Naive thymus-derived CD4-positive, alpha-beta T cell (primary cell): Measurements from ENCODE around the gene DNASE1L2. TPM values are rescaled to one million over a fixed set of nuclear protein-coding genes. Genes with fewer than 3 reads are reported as not detected.

Experiments used
- ATAC-seq: fragments of 150-1000 bp; cut with Tn5 transposase; 2 replicates; pipeline ENCODE4 v1.10.0; 2021; ENCODE audit warnings: mild to moderate bottlenecking, moderate library complexity
- CTCF ChIA-PET: fragments of 350-600 bp; sonication (Branson Sonifier 250); formaldehyde crosslinking; loops from one replicate; lab custom pipeline; 2021; ENCODE audit warnings: antibody characterized with exemption; lab: Charles Lee
- POLR2A ChIA-PET: fragments of 350-600 bp; sonication (Branson Sonifier 250); formaldehyde crosslinking; loops from one replicate; lab custom pipeline; 2021; ENCODE audit warnings: antibody characterized with exemption, inconsistent platforms; lab: Charles Lee
- DNase-seq, 9 donors: peaks; one replicate each; pipeline versions ENCODE4 v3.0.0 to v3.0.0-alpha.2; 2020 to 2022; ENCODE audit warnings: mixed read lengths in 1 of 9
- H3K27ac ChIP-seq: one replicate; pipeline ENCODE4 v1.7.0; 2013; ENCODE audit warnings: mild to moderate bottlenecking, low read depth, low read length, moderate library complexity
- H3K27me3 ChIP-seq, 2 donors: one replicate each; pipeline ENCODE4 v1.7.0; 2013; ENCODE audit warnings: low read length in 2 of 2, mild to moderate bottlenecking in 2 of 2, moderate library complexity in 2 of 2; ENCODE audit not compliant: control insufficient read depth in 2 of 2, insufficient read depth in 2 of 2
- H3K36me3 ChIP-seq, 3 experiments: 1 replicate in 2 of 3; 2 replicates in 1 of 3; pipeline ENCODE4 v1.7.0; 2013; ENCODE audit warnings: low read length in 3 of 3, mild to moderate bottlenecking in 3 of 3, moderate library complexity in 1 of 3; ENCODE audit not compliant: insufficient read depth in 3 of 3, control insufficient read depth in 2 of 3
- H3K4me1 ChIP-seq, 2 donors: one replicate each; pipeline ENCODE4 v1.7.0; 2013; ENCODE audit warnings: low read length in 2 of 2, mild to moderate bottlenecking in 2 of 2, moderate library complexity in 1 of 2; ENCODE audit not compliant: control insufficient read depth in 2 of 2, insufficient read depth in 2 of 2
- H3K4me3 ChIP-seq: 2 replicates; pipeline ENCODE4 v1.7.0; 2013; ENCODE audit warnings: mild to moderate bottlenecking, low read length
- H3K9me3 ChIP-seq, 3 experiments: 1 replicate in 2 of 3; 2 replicates in 1 of 3; pipeline ENCODE4 v1.7.0; 2013; ENCODE audit warnings: low read length in 3 of 3; ENCODE audit not compliant: control insufficient read depth in 2 of 3
- H3K27ac Mint-ChIP-seq, 9 donors: one replicate each; pipeline ENCODE4 v1.8.0; 2020 to 2022; ENCODE audit warnings: mixed read lengths in 9 of 9, mild to moderate bottlenecking in 8 of 9, moderate library complexity in 5 of 9, inconsistent platforms in 2 of 9
- H3K27me3 Mint-ChIP-seq, 5 donors: one replicate each; pipeline ENCODE4 v1.8.0; 2021 to 2022; ENCODE audit warnings: mixed read lengths in 5 of 5, mild to moderate bottlenecking in 1 of 5
- H3K36me3 Mint-ChIP-seq, 5 donors: one replicate each; pipeline ENCODE4 v1.8.0; 2020 to 2022; ENCODE audit warnings: mixed read lengths in 5 of 5, mild to moderate bottlenecking in 3 of 5, inconsistent platforms in 1 of 5
- H3K4me1 Mint-ChIP-seq, 7 donors: one replicate each; pipeline ENCODE4 v1.8.0; 2020 to 2022; ENCODE audit warnings: mixed read lengths in 7 of 7, mild to moderate bottlenecking in 3 of 7, inconsistent platforms in 1 of 7
- H3K4me3 Mint-ChIP-seq, 10 donors: one replicate each; pipeline ENCODE4 v1.8.0; 2020 to 2022; ENCODE audit warnings: mild to moderate bottlenecking in 10 of 10, mixed read lengths in 10 of 10, moderate library complexity in 6 of 10, inconsistent platforms in 2 of 10
- H3K9me3 Mint-ChIP-seq, 11 donors: one replicate each; pipeline ENCODE4 v1.8.0; 2020 to 2022; ENCODE audit warnings: mixed read lengths in 11 of 11, mild to moderate bottlenecking in 4 of 11, inconsistent platforms in 1 of 11, moderate library complexity in 1 of 11
- intact Hi-C, 2 donors: fragments of 100-400 bp; cut with micrococcal nuclease; formaldehyde crosslinking; loops; one replicate each; pipeline ENCODE4 v1.15.1; 2023
- polyA plus RNA-seq, 2 donors: library from polyadenylated mRNA; unstranded; fragments of 300-500 nt; fragmentation: Illumina TruSeq; gene quantifications; one replicate each; pipeline ENCODE4 v1.2.3, GENCODE V29; 2021
- total RNA-seq, 6 experiments: library from RNA in 5 of 6; stranded (reverse) in 5 of 6; gene quantifications; 1 replicate in 5 of 6; 2 replicates in 1 of 6; pipeline ENCODE4 v1.2.3 and lab custom pipeline; 2021 to 2026

Gene DNASE1L2
- total and polyA plus RNA-seq, 7 experiments from 2014 or later, result 0.34 to 3.8 (median 2.2) TPM; not detected in 2

DNA sequence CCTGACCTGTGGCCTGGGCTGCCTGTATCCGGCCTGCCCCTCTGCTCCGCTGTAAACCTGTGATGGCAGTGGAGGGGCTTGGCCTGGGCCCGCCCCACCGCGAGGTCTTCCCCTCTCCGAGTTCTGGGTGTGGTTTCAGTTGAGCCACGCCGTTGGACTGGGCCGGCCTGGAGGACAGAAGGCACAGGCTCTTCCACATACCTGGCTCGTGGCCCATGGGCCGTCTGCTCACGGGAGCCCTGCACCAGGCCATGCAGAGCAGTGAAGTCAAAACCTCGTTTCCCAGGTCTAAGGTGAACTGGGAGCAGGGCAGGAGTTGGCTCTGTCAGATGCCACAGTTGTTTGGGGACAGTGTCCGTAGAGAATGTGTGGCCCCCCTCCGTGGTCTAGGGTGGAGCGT is 37.2 kb downstream of the DNASE1L2 start:
- H3K9me3 Mint-ChIP-seq, result no peaks in the 10 kb centered on the region
- H3K27ac Mint-ChIP-seq, result no peak overlapping the region
- H3K36me3 ChIP-seq, result no peaks in the 10 kb centered on the region
- no peaks in the 10 kb centered on the region for H3K27me3 ChIP-seq
- H3K4me3 Mint-ChIP-seq, result peak overlapping the region in 1 of 10 donors; percentile 34
- ChIA-PET CTCF (no interaction called here), POLR2A (no interaction called here)
- H3K4me1 ChIP-seq, result peaks cover 7 to 9% of the 10 kb centered on the region in 2 donors
- ATAC-seq (no peak), DNase-seq (no peak)
- no peaks in the 10 kb centered on the region for H3K27me3 Mint-ChIP-seq
- no peak overlapping the region for H3K4me3 ChIP-seq
- H3K9me3 ChIP-seq, result no peaks in the 10 kb centered on the region
- H3K27ac ChIP-seq, result no peak overlapping the region
- peaks cover 6 to 10% (median 8%) of the 10 kb centered on the region in 7 donors for H3K4me1 Mint-ChIP-seq
- no peaks in the 10 kb centered on the region for H3K36me3 Mint-ChIP-seq
- intact Hi-C loops, result no loop called here

DNA sequence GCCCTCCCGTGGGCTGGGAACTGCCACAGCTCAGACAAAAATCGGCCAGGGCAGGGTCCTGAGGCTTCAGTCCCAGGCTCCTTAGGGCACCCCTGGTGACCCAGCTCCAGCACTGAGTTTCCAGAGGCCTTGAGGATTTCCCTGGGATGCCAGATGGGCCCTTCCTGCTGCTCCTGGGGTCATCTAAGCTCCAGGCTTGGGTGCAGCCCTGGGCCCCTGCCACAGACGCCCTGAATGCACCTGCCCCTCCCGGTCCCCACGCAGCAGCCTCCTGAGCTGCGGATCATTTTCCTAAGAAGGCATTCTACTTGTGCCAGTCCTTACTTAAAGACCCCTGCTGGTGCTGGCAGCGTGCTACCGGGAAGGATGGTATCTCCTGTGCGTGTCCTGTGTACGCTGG is 37.7 kb downstream of the DNASE1L2 start:
- intact Hi-C loops, result no loop called here
- H3K4me1 ChIP-seq, result peaks cover 7 to 9% of the 10 kb centered on the region in 2 donors
- H3K9me3 Mint-ChIP-seq, result no peaks in the 10 kb centered on the region
- no peaks in the 10 kb centered on the region for H3K27me3 ChIP-seq
- no peaks in the 10 kb centered on the region for H3K36me3 ChIP-seq
- no peaks in the 10 kb centered on the region for H3K9me3 ChIP-seq
- H3K4me3 Mint-ChIP-seq, result no peak overlapping the region
- CTCF ChIA-PET, result no interaction called here
- ATAC-seq (no peak), DNase-seq (no peak)
- POLR2A ChIA-PET, result no interaction called here
- no peak overlapping the region for H3K27ac ChIP-seq
- no peaks in the 10 kb centered on the region for H3K27me3 Mint-ChIP-seq
- no peaks in the 10 kb centered on the region for H3K36me3 Mint-ChIP-seq
- H3K4me3 ChIP-seq, result no peak overlapping the region
- peaks cover 6 to 10% (median 8%) of the 10 kb centered on the region in 7 donors for H3K4me1 Mint-ChIP-seq
- H3K27ac Mint-ChIP-seq, result no peak overlapping the region

- H3K9me3 ChIP-seq, result no peaks in the 10 kb centered on the region
- DNase-seq (no peak), ATAC-seq (no peak)
- POLR2A ChIA-PET, result interaction anchor here (0.6 kb wide), 2 partner anchors 61 to 253 kb away, joined by 3 read pairs; no protein-coding TSS in a partner anchor
- intact Hi-C loops, result no loop called here
- no peak overlapping the region for H3K27ac ChIP-seq
- CTCF ChIA-PET, result no interaction called here
- Mint-ChIP-seq H3K9me3 (no peaks in the 10 kb centered on the region), H3K27ac (no peak overlapping the region), H3K4me1 (peaks cover 0 to 3% (median 0%) of the 10 kb centered on the region in 7 donors), H3K36me3 (no peaks in the 10 kb centered on the region), H3K27me3 (no peaks in the 10 kb centered on the region), H3K4me3 (no peak overlapping the region)
- no peak overlapping the region for H3K4me3 ChIP-seq
- no peaks in the 10 kb centered on the region for H3K4me1 ChIP-seq
- no peaks in the 10 kb centered on the region for H3K36me3 ChIP-seq
- no peaks in the 10 kb centered on the region for H3K27me3 ChIP-seq
Measured at GRCh38 chr16:2275476-2276367, 39.5 kb downstream of the DNASE1L2 start.

DNA sequence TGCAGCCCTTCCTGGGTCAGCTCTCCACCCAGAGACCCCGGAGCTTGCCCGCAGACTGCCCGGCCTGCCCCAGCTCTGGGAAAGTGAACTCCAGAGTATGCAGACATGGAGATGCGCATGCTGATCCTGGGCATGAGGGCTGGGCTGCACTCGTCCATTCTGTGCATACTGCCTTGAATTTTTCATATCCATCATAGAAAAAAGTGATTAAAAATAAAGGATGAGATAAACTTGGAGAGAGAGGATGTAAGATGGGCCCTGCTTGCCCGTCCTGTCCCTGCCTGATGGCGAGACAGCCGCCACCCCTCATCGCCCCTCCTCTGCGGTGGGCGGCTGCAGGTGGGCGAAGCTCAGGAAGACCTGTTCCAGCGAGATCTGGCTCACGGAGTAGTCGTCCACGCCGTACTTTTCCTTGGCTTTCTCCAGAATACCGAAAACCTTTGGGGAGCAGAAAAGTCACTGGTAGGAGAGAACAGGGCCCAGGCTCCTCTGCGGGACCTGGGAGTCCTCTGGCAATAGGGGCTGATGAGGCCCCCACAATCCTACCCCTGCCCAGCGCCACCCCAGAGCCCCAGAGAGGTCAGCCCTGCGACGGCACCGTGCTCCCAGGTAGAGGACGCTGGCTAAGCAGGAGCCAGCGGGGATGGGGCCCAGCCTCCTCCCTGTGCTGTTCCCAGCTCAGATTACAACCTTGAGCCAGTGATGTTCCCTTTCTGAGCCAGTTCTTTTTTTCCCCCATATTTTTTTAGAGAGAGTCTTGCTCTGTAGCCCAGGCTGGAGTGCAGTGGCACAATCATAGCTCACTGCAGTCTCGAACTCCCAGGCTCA is 40.3 kb downstream of the DNASE1L2 start:
- Mint-ChIP-seq H3K9me3 (no peaks in the 10 kb centered on the region), H3K4me3 (no peak overlapping the region), H3K27me3 (no peaks in the 10 kb centered on the region), H3K4me1 (peaks cover 0 to 1% (median 0%) of the 10 kb centered on the region in 7 donors), H3K36me3 (no peaks in the 10 kb centered on the region), H3K27ac (no peak overlapping the region)
- no peaks in the 10 kb centered on the region for H3K36me3 ChIP-seq
- no peak overlapping the region for H3K27ac ChIP-seq
- DNase-seq (no peak), ATAC-seq (no peak)
- CTCF ChIA-PET, result no interaction called here
- POLR2A ChIA-PET, result no interaction called here
- H3K4me1 ChIP-seq, result no peaks in the 10 kb centered on the region
- no peak overlapping the region for H3K4me3 ChIP-seq
- no peaks in the 10 kb centered on the region for H3K27me3 ChIP-seq
- no peaks in the 10 kb centered on the region for H3K9me3 ChIP-seq
- intact Hi-C loops, result no loop called here

- peak; percentile 11 for ATAC-seq
- H3K4me3 Mint-ChIP-seq, result no peak overlapping the region
- Histone ChIP-seq H3K4me1 (no peaks in the 10 kb centered on the region), H3K27ac (no peak overlapping the region), H3K4me3 (no peak overlapping the region), H3K36me3 (no peaks in the 10 kb centered on the region), H3K27me3 (no peaks in the 10 kb centered on the region), H3K9me3 (no peaks in the 10 kb centered on the region)
- DNase-seq, result no peak
- H3K27me3 Mint-ChIP-seq, result no peaks in the 10 kb centered on the region
- H3K9me3 Mint-ChIP-seq, result no peaks in the 10 kb centered on the region
- ChIA-PET POLR2A (no interaction called here), CTCF (no interaction called here)
- peaks cover 0 to 1% (median 0%) of the 10 kb centered on the region in 7 donors for H3K4me1 Mint-ChIP-seq
- no peak overlapping the region for H3K27ac Mint-ChIP-seq
- H3K36me3 Mint-ChIP-seq, result no peaks in the 10 kb centered on the region
- intact Hi-C loops, result no loop called here
Measured at GRCh38 chr16:2277466-2278271, 41.4 kb downstream of the DNASE1L2 start.

DNA sequence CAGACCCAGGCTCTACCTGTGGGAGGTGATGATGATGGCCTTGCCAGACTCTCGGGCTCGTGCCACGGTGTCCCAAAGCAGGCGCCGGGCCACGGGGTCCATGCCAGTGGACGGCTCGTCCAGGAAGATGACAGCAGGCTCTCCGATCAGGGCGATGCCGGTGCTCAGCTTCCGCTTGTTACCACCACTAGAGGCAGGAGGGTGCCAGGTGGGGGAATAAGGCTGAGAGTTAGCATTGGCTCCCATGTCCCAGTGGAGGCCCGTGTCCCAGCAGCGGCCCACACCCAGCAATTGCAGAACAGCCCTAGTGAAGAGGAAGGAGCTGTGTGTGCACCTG is 42.0 kb downstream of the DNASE1L2 start:
- no peaks in the 10 kb centered on the region for H3K27me3 ChIP-seq
- ChIA-PET POLR2A (no interaction called here), CTCF (no interaction called here)
- no peak for DNase-seq
- Mint-ChIP-seq H3K4me1 (peaks cover 0 to 1% (median 0%) of the 10 kb centered on the region in 7 donors), H3K27ac (no peak overlapping the region), H3K4me3 (no peak overlapping the region), H3K9me3 (no peaks in the 10 kb centered on the region), H3K27me3 (no peaks in the 10 kb centered on the region), H3K36me3 (no peaks in the 10 kb centered on the region)
- H3K27ac ChIP-seq, result no peak overlapping the region
- H3K4me1 ChIP-seq, result no peaks in the 10 kb centered on the region
- no peak for ATAC-seq
- no peaks in the 10 kb centered on the region for H3K36me3 ChIP-seq
- intact Hi-C loops, result no loop called here
- H3K9me3 ChIP-seq, result no peaks in the 10 kb centered on the region
- H3K4me3 ChIP-seq, result no peak overlapping the region
